ENCODE measurements around the gene SLC30A10. TPM values are rescaled to one million over a fixed set of nuclear protein-coding genes. Genes with fewer than 3 reads are reported as not detected.

Gene SLC30A10
- total and polyA plus RNA-seq, 2 of the 13 experiments (the other 11 are each of a cell fraction or from before 2014, with no cell fraction given) = 20.9 to 30.2 TPM

GRCh38 chr1:219927956-219928790 lies at the start of gene SLC30A10 (continued):
- TF ChIP-seq ZNF317 (CRISPR knock-in tag; IDR thresholded peaks at IDR 0.05) = 0 out of 2 replicates have a peak, but pooled peaks have one; percentile 26
- TF ChIP-seq RFX5 (IDR thresholded peaks at IDR 0.05; ENCODE audit: low read depth, low read length) = no peak
- peak; percentile 37; the same call in 1 of the 2 replicates for TF ChIP-seq ZMYM3 (CRISPR knock-in tag; IDR thresholded peaks at IDR 0.05)
- no peak for TF ChIP-seq ATF1 (CRISPR knock-in tag; IDR thresholded peaks at IDR 0.05)
- TF ChIP-seq ZNF142 (CRISPR knock-in tag; IDR thresholded peaks at IDR 0.05) = no peak
- no peak for TF ChIP-seq PTBP1 (IDR thresholded peaks at IDR 0.05; ENCODE audit: low read depth, low read length, poor library complexity, severe bottlenecking)
- peak; percentile 16; the same call in 1 of the 2 replicates for TF ChIP-seq ERF (CRISPR knock-in tag; IDR thresholded peaks at IDR 0.05)
- peak; percentile 69; the same call in 1 of the 2 replicates for TF ChIP-seq ZFP82 (CRISPR knock-in tag; IDR thresholded peaks at IDR 0.05; ENCODE audit: borderline replicate concordance)
- TF ChIP-seq FLYWCH1 (CRISPR knock-in tag; IDR thresholded peaks at IDR 0.05) = no peak
- TF ChIP-seq IRF2 (CRISPR knock-in tag; IDR thresholded peaks at IDR 0.05) = no peak; the same call in 1 of the 2 replicates
- TF ChIP-seq ZFP36L1 (CRISPR knock-in tag; IDR thresholded peaks at IDR 0.05) = 0 out of 2 replicates have a peak, but pooled peaks have one; percentile 36
- peak; percentile 68 for TF ChIP-seq BORCS8-MEF2B (CRISPR knock-in tag; IDR thresholded peaks at IDR 0.05)
- TF ChIP-seq ETV5 (CRISPR knock-in tag; IDR thresholded peaks at IDR 0.05; ENCODE audit: borderline replicate concordance) = no peak
- peak; percentile 45; the same call in 1 of the 2 replicates for TF ChIP-seq BRD4 (CRISPR knock-in tag; IDR thresholded peaks at IDR 0.05)
- TF ChIP-seq CEBPB (IDR thresholded peaks at IDR 0.05; ENCODE audit: borderline replicate concordance, low read depth, low read length) = no peak
- no peak for TF ChIP-seq ZEB1 (IDR thresholded peaks at IDR 0.05; ENCODE audit: insufficient replicate concordance, low read depth)
- 0 out of 2 replicates have a peak, but pooled peaks have one; percentile 29 for TF ChIP-seq ZNF570 (CRISPR knock-in tag; IDR thresholded peaks at IDR 0.05; ENCODE audit: borderline replicate concordance)
- TF ChIP-seq RBAK (CRISPR knock-in tag; IDR thresholded peaks at IDR 0.05) = no peak
- peak; percentile 91; the same call in 1 of the 2 replicates for TF ChIP-seq ZNF776 (CRISPR knock-in tag; IDR thresholded peaks at IDR 0.05)
- TF ChIP-seq ZNF354B (CRISPR knock-in tag; IDR thresholded peaks at IDR 0.05) = peak; percentile 61; the same call in 1 of the 2 replicates
